Frontal cortex (tissue), 4 donors: ENCODE data around the gene WWOX. TPM values are rescaled to one million over a fixed set of nuclear protein-coding genes. Genes with fewer than 3 reads are reported as not detected.

Experiments used
- DNase-seq, 2 donors: peaks; one replicate each; pipeline ENCODE4 v3.0.0; 2012; ENCODE audit warnings: low spot score in 2 of 2
- FAIRE-seq: peaks from 2 replicates; lab custom pipeline; 2012; peaks lifted over from hg19 to GRCh38; lab: Jason Lieb, UNC
- total RNA-seq: library from RNA; depleted of rRNA; stranded (reverse); fragments of >200 nt; gene quantifications from one replicate; pipeline ENCODE4 v1.2.3, GENCODE V29; 2014
- donor health status: control.
- donor health status: control.
- donor health status: control.

The WWOX gene
- total RNA-seq, 1 donor from 2014 or later = 17.1 TPM

DNA sequence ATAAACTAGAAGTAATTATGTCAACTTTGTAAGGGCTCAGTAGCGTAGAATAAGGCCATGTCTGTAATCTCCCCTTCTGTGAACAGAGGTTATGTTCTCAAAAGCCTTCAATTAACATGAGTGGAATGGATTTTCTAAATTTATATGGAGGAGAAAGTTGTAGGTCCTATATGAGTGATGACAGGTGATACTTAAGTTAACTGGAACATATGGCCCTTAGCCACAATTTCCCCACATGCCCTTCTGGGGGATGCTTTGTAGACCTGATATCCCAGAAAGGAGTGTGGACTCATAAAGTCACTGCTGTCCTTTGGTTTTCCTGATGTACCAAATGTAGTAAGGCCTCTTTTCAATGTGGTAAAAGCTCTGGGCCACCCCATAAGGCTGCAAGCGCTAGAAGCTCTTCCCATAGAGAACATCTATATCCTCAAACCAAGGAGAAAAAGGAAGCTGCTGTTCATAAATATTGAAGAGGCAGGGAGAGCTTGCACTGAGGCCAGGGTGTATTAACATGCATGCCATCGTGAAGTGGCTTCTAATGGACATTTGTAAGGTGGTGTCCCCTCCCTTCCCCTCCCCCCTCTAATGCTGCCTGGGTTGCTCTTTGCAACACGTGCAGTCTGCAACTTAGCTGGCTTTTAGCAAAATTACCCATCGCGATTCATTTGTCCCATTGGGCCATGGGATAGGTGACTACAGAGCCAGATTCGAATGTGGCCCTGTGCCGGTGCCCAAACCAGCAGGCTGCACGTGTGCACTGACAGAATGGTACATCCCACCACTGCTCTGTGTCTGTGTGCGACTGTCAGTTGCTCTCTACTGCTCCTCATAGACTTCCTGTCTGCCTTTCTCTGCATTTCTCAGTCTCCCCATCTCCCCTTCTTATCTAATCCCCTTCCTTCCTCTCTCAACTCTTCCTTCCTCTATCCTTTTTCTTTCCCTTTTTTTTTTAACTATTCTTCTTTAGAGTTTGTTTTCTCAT, 269.0 kb downstream of the WWOX start:
- DNase-seq (no peak), FAIRE-seq (no peak)

DNA sequence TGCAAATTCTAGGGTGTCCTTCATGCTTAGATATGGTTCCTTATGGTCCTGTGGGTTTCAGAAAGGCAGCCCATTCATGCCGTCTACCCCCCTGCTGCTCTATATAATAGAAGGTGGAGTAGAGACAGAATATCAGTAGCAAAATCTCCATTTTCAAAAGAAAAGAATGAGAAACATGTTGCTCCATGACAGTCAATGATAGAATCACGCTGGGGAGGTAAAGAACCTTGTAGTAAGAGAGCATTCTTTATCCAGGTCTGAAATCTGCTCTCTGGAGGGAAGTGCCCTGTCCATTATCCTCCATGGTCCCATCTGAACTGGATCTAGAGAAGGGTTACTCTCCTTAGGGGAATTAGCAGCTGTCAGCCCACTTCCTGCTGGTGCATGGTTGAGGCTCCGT, 272.8 kb downstream of the WWOX start:
- FAIRE-seq = no peak
- no peak for DNase-seq

DNA sequence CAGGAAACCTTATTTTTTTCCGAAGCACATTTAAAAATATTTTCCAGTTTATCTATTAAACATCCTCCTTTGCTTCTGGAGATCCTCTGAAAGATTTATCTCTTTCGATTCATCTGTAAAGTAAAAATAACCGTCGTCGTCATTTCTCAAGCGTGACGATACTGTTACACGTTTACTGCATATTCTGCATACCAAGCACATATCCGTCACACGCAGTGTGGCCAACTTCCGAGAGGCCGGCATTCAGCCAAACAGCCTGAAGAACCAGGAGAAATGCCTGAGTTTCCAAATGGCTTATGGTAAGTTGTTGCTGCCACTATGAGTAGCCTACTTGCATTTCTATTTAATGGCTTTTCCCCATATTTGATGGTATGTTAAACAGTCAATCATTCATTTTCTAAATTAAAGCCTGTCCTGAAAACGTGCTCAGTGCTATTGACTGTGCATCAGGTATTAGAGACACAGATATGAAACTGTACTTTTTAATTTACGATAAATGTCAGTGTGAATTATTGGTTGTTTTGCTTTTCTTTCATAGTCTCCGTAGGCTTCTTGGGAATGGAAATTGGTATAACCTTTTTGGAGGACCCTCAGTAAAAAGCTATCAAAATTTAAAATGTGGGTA, 275.7 kb downstream of the WWOX start:
- FAIRE-seq (no peak), DNase-seq (no peak)

DNA sequence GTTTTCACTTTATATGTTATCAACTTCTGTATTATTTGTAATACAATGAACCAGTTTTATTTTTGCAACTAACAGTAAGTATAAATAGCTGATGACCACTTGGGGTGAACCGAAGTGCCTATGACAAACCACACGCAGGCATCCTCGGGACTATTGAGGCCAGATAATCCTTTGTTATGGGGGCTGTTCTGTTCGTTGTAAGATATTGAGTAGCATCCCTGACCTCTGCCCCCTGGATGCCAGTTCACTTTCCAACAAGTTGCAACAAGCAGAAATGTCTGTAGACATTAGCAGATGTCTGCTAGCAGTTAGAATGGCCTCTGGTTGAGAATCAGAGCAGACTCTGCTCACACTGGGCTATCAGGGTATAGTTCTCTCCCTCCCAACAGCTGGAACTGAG, 277.0 kb downstream of the WWOX start:
- no peak for DNase-seq
- no peak for FAIRE-seq

DNA sequence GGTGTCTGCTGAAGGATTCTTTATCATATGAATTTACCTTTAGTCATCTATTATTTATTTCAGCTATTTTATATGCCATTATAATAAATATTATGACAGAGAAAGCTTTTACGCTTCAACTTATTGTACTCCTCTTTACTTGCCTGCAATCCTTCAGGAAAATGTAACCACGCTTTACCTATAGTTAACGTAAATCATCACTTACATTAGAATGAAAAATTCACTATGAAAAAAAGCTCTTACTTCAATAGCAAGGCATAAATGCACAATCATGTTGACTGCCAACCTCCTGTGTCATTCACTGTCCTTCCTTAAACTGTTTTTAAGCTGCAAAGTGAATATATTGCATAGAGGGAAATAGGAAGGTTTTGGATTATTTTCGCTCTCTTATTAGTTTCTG, 277.9 kb downstream of the WWOX start:
- DNase-seq = no peak

DNA sequence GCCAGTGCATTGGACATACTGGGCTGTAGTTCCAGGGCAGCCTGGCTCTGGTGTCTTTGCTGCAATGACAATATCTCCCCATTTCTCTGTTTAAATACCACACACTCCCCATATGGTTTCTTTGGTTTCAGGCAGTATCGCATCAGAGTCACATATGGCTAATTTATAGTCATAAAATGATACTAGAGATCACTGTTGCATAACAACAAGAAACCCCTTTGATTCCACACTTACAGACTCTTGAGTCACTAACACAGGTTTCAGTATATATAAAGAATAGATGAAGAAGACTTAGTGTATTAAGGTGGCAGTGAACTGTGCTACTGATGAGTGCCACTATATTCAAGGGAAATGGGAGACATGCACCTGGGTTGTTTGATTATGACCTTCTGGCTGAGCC, 281.6 kb downstream of the WWOX start:
- FAIRE-seq (no peak), DNase-seq (no peak)

More for the DNA sequence above, 277.9 kb downstream of the WWOX start:
- FAIRE-seq = no peak

DNA sequence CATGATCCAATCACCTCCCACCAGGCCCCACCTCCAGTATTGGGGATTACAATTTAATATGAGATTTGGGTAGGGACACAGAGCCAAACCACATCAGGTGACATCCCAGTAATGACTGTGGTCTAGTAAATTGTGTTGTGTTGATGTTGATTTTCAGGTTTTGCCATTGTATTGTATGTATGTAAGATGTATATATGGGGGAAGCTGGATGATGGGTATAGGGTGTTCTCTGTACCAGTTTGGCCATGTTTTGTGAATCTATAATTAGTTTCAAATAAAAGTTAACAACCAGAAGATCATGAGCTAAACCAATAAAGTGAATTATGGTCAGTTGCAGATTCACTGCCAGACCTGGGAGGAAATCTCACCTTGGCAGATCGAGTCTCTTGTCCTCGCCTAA, 283.7 kb downstream of the WWOX start:
- FAIRE-seq = no peak

DNA sequence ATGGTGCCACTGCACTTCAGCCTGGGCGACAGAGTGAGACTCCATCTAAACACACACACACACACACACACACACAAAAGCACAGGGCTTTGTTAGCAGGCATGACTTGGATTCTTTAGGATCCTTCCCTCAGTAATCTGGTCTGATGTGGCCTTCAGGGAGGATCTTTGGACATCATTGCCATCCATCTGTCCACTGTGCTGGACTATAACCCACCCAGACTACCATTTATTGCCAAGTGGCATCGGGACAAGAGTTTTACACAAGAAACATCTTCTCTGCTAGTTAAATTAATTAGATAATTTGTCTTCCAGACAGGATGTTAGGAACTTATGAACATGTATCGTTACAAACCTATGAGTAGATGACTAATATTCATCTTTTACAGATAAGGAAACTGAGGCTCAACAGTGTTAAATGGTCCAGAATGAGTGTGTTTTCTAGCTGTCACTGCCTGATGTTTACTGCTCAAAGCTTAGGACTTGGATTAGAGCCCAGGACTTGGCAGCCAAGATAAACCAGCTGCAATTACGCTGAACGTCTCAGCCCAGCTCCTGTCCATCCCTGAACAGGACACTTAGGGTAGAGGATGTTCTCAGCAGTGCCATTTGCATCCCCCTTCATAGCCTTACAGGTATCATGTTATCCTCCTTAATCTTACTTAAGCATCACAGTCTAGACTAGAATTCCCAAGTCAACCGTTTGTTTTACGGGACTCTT, 285.8 kb downstream of the WWOX start:
- FAIRE-seq = no peak
- no peak for DNase-seq

More for the DNA sequence above, 283.7 kb downstream of the WWOX start:
- DNase-seq = no peak

DNA sequence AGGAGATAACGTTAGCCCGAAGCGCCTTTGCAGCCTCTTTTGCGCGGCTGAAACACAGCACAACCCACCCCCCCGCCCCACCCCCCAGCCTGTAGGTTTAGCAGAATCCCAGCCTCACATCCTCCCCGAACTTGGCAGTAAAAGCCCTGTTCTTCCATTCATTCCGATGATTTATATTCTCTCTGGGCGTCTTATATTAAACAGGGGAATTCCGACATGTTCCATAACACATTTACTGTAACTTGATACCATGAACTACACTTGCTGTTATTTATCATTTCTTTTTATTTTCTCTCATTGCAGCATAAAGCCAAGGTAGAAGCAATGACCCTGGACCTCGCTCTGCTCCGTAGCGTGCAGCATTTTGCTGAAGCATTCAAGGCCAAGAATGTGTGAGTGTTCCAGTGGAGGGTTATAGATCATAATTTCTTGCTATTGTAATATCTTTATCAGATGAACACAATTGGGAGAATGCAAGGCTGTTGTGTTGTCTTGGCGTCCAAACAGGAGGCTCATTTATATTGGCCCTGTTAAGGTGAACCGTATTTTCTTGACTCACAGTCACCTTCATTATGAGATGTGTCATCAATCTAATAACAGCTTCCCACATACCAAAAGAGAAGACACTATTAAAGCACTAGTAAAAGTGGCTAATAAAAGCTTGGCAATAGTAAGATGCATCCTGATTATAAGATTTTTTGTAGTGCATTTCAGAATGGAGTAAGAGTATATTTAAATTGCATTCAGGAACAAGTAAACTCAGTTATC, 287.3 kb downstream of the WWOX start:
- no peak for FAIRE-seq
- no peak for DNase-seq

DNA sequence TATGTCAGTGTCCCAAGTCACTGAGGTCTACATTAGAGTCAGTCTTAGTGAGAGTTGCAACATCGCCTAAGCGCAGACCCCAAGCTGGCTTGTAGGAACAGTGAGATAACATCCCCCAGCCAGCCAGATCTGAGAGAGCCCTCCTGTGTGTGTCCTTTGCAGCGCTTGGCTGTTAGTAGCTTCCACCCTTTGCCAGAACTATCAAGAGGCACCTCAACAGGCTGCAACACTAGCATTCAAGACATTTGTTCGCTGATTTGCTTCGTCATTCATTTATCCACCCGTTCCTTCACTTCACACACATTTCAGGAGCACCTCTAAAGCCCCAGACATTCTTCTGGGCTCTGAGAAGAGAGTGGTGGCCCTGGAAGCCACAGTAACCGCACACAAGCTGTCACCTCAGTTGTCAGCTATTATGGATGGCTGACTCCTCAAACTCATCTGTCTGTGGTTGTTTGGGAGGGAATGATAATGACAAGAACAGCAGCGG, 289.6 kb downstream of the WWOX start:
- DNase-seq = no peak
- no peak for FAIRE-seq

DNA sequence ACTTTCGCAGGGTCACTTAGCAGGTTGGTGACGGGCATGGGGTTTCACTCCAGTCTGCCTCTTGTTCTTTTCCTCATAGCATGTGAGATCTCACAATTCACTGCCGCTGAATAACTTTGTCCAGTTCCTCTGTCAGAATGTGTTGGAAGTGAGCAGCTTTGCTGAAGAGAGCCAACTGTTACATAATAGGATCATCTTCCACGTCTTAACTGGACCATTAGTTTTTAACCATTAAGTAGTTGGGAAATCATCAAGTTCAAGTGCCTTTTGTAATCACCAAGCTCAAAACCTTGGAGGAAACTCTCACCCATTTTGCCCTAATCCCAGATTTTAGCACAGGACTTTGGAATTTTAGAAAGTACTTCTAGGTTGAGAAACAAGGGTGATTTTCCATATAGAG, 290.6 kb downstream of the WWOX start:
- no peak for DNase-seq
- FAIRE-seq = no peak

DNA sequence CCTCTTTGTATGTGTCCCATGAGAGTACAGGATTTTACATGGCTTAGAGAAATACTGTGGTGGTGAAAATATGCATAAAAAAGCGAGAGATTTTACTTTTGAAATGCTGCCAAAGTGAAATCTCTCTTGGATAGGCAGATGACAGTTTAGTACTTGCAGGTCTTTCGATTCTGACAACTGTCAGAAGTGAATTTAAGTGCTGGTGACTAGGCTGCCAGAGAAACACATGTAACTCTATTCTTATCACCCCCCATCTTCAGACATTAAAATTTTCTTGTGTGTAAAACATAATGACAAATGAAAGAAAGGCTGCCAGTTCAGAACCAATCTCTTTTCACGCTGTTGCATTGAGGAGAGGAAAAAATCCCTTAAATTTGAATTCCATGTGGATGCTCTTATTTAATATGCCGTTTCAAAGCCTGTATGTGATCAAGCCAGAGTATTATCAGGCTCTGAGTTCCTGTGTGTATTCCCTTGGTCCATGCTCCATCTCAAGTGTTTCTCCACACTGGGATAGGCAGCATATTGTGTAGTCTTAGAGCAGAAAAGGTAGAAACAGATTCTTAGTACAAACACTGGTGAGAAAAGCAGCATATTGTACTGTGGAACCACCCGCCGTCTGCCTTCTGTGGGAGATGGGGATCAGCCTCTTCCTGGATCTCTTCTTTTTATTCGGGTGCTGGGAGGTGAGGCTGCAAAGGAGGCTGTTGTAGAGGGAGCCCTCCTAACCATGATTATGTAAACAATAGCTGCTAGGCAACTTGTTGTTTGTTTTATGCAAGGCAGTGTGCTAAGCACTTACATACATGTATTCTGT, 291.3 kb downstream of the WWOX start:
- DNase-seq = no peak

DNA sequence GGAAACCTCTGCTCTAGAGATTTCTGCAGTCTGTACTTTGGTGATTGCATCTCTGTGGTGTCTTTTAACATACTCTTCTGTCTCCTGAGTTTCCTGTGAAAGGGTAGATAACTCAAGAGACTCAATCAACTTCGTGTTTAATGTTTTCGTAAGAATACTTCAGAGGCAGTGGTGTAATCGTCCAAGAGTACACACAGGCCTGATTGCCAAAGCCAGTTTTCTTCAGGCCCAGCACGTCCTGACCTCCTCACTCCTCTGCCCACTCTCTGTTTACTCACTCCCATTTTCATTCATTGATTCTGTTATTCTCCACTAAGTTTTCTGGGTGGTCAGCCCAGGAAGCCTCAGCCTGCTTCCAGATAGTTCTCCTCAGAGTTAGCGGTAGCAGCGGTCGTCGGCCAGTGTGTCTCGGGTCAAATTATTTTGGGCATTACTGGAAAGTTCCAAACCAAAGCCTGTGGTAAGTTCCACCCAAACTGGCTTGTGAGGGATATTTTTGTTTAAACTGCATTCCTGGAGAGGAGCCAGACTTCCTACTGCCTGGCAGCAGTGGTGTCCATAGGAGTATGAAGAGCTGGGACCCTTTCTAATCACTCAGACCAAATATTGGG, 293.2 kb downstream of the WWOX start:
- DNase-seq (no peak), FAIRE-seq (no peak)

More for the DNA sequence above, 291.3 kb downstream of the WWOX start:
- no peak for FAIRE-seq

DNA sequence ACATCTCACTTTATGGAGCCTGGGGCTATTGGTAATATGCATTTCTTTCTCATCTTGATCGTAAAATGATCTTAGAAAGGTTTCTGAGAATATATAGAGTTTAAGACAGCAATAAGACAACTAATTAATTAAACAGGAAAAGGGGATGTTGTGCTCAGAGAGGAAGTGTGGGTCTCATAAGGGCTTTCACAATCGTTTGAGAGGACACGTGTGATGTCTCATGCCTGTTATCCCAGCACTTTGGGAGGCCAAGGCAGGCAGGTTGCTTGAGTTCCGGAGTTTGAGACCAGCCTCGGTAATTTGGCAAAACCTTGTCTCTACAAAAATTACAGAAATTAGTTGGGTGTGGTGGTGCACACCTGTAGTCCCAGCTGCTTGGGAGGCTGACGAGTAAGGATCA, 295.6 kb downstream of the WWOX start:
- FAIRE-seq (no peak), DNase-seq (no peak)

DNA sequence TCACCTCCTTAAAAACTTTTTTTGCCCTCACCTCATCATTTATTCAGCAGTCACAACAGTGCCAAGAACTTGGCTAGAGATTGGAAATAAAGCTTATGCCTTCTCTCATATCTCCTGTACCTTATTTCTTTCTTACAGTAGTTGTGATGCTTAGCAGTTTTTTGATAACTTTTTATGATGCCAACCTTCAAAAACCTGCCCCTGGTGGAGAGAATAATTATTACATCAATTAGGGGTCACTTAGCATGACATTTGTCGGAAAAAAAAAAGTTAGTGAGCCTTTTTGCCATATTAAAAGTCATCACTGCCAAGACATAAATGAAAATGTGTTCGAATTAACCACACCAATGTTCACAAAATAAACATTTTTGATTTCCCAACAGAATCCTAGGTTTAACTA, 296.6 kb downstream of the WWOX start:
- no peak for DNase-seq

DNA sequence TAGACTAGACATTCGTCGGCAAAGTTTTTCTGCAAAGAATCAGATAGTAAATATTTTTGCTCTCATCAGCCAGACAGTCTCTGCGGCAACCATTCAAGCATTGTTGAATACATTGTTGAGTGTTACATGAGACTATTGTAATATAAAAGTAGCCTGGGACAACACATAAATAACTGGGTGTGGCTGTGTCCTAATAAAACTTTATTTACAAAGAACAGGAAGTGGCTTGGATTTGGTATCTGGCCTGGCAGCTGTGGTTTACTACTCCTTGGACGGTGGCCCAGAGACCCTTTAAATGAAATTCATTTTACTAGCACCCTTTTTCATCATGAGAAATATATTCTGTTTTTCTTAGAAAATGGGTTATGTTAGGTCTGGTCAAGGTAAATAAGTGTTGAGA, 297.2 kb downstream of the WWOX start:
- no peak for DNase-seq
- no peak for FAIRE-seq

More for the DNA sequence above, 296.6 kb downstream of the WWOX start:
- FAIRE-seq = no peak

DNA sequence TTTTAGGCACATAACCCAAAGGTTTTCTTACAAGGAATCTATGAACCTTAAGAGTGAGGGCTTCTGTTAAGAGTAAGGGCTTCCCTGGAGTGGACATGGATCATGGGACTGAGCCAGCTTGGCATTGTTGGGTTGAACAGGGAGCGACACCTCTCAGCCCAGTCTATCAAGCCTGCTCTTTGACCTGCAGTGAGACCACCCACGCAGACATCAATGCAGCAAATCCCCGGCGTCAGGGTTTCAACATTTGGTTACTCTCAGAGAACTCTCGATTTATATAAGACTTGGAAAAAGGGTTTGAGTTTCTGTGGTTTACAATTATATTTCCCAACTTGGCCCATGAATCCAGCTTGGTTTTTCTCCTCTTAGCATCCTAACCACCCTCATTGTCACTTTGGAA, 299.9 kb downstream of the WWOX start:
- DNase-seq (no peak), FAIRE-seq (no peak)

DNA sequence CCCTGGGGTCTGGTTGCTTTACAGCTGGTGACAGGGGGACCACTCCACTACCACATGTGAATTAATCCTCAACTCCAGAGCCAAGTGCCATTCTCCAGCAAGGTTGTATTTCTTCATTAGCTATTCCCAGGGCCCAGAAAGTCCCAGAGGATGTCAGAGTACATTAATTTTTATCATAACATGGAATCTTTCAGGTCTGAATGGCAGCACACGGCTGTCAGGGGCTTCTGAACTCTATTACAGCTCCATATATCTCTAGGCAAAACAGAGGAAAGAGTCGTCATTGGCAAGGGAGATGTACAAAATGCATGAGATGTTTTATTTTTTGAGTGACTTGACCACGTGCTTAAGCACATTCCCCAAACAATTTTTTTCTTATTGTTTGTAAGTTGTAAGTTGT, 303.4 kb downstream of the WWOX start:
- FAIRE-seq (no peak), DNase-seq (no peak)
